GM21619 (cell line): ENCODE measurements around the gene GNB1.

Source experiments
- ATAC-seq: cut with Tn5 transposase; IDR thresholded peaks from one replicate; pipeline ENCODE4 v1.9.1; 2021; ENCODE audit not compliant: unreplicated experiment

GNB1 gene

DNA sequence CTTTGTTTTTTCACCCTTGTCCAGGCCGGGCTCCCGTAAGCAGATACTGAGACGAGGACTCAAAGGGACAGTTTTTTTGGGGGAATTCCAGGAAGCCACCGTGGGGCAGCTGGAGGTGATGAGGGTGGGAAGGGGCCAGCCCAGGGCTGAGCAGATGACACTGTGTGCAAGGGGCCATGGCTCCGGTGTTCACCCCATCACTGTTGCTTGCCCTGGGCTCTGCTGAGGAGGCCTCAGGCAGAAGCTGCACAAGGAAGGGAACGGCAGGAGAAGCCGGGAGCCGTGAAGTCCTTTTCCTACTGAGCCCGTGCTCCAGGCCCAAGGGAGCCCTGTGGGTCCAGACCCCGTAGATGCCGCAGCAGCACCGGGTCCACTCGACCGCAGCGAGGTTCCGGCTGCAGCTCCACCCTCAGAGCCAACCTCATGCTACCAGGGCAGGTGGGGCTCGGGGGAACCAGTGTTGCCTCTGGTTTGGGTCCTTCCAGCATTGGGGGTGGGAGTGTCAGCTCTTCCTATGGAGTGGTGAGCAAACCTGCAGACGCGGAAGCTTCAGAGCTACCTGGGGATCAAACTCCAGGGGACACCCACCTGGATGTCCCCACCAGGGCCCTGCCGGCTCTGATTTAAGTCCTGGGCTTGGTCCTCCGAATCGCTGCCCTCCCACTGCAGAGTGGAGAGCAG lies 19.9 kb upstream of the GNB1 start:
- no peak for ATAC-seq

DNA sequence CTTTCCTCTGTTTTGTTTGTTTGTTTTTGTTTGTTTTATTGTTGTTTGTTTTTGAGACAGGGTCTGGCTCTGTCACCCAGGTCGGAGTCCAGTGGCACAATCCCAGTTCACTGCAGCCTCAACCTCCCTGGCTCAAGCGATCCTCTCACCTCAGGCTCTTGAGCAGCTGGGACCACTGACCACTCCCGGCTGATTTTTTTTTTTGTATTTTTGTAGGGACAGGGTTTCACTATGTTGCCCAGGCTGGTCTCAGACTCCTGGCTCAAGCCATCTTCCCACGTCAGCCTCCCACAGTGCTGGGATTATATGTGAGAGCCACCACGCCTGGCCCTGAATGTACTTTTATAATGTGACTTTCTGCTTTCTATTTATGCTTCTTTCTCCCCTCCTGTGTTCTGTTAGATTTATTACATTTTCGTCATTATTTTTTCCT lies 19.2 kb upstream of the GNB1 start:
- no peak for ATAC-seq

GRCh38 chr1:1908506-1908791 lies 17.6 kb upstream of the GNB1 start:
- no peak for ATAC-seq

GRCh38 chr1:1907098-1907736 lies 16.3 kb upstream of the GNB1 start:
- no peak for ATAC-seq

DNA sequence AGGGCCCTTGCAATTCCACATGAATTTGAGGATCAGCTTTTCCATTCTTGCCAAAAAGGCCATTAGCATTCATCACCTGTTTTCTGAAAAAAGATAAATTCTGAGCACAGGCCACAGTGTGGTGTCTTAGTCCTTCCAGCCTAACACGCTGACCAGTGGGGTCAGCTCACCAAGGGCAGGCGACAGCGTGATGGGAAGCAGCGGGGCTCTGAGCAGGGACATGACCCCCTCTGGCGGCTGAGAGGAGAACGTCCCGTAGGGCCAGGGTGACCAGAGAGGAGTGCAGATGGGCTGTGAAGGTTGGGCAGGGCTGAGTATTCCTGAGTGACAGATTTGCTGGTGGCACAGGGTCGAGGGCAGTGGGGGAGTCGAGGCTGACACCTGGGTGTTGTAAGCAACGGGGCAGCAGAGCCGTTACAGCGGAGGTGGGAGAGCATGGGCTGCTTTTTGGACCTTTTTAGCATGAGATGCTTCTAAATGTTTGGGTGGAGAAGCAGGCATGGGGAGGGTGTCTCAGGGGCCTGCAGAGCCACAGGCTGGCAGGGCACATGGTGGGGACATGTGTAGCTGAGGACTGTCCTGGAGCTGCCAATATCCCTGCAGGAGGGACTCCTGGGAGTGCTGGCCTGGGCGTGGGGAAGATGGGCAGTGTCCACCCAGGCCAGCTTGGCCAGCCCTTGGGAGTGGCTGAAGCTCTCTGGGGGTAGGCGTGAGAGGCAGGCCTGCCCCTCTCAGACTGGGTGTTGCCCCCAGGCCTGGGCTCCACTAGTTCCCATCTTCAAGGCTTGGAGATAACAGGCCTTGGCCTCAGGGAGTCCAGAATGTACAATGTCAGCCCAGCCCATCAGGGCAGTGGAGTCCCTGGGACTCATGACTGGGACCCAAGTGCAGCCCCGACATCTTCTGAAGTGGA lies 15.6 kb upstream of the GNB1 start:
- no peak for ATAC-seq

DNA sequence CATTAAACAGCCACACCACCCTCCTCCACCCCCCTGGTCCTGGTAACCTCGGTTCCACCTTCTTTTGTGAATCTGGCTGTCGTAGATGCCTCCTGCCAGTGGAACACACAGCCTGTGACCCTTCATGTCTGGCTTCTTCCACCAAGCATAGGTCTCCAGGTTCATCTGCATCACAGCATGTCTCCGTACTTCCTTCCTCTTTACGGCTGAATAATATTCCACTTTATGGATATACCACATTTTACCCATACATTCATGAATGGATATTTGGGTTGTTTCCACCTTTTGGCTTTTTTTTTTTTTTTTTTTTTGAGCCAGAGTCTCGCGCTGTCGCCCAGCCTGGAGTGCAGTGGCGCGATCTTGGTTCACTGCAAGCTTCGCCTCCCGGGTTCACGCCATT lies 12.3 kb upstream of the GNB1 start:
- no peak for ATAC-seq

DNA sequence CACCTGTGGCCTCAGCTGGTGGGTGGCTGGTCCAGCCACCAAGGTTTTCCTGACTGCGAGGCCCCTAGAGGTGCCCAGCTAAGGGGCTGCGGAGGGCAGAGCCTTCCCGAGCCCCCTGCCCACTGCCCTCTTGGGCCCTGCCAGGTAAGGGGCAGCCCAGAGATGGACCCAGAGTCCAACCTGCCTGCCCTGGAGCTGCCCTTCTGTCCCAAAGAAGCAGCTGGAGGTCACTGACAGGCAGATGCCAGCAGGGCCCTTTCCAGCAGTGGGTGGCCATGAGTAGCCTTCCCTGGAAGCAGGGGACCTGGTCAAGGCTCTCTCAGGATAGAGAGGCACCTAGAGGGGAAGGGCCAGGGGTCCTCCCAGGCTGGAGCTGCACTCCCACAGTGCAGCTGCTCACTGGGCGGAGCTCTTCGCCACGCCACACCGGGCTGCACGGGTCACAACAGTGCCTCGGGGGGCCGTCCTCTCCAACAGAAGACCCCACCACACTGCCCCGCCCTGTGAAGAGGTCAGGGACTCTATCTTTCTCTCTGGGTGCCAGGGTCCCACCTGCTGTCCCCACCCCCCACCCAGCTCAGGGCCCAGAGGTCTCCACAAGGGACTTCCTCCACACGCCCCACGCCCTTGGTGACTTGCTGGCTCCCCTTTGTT lies 10.9 kb upstream of the GNB1 start:
- ATAC-seq, result no peak

- ATAC-seq, result no peak
Measured at GRCh38 chr1:1900883-1901640, 10.2 kb upstream of the GNB1 start.

- ATAC-seq, result no peak
Measured at GRCh38 chr1:1899967-1900327, 9.1 kb upstream of the GNB1 start.

- ATAC-seq, result no peak
Measured at GRCh38 chr1:1899266-1899966, 8.5 kb upstream of the GNB1 start.

GRCh38 chr1:1898246-1898933 lies 7.5 kb upstream of the GNB1 start:
- ATAC-seq, result no peak

DNA sequence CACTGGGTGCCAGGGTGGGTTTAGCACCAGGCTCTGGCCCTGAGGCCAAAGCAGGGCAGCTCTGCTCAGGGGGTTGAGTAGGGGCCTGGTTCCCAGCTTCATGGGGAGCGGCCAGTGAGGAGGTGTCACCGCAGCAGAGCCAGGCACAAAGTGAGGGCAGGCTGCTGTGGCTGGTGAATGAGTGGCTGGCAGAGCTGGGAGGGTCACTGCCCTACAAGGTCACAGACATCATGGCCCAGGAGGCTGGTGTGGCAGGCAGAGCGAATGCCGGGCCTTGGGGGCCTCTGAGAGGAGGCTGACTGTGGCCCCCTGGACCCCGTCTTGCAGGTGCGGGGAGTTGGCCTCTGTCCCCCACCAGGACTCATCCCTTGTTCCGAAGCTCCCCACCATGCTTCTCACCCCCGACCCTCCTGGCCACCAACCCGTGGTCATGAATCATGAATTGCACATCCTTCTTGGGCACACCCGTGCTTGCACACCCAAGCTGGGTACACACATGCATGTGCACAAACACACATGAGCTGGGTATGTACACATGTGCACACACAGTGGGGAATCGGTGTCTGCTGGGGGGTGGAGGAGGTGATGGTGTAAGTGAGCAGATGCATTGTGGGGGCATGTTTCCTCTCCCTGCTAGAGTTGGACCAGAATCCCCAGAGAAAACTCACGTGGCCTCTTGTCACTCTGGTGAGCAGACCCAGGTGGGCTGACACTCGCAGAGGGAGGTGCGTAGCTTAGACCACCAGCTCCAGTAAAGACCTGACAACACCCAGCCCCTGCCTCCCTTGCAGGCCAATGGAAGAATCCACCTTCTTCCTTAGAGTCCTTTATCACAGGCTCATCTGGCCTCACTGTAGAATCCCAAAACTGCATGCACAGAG lies 4.8 kb upstream of the GNB1 start:
- no peak for ATAC-seq

- no peak for ATAC-seq
Measured at GRCh38 chr1:1895060-1895418, 4.2 kb upstream of the GNB1 start.

DNA sequence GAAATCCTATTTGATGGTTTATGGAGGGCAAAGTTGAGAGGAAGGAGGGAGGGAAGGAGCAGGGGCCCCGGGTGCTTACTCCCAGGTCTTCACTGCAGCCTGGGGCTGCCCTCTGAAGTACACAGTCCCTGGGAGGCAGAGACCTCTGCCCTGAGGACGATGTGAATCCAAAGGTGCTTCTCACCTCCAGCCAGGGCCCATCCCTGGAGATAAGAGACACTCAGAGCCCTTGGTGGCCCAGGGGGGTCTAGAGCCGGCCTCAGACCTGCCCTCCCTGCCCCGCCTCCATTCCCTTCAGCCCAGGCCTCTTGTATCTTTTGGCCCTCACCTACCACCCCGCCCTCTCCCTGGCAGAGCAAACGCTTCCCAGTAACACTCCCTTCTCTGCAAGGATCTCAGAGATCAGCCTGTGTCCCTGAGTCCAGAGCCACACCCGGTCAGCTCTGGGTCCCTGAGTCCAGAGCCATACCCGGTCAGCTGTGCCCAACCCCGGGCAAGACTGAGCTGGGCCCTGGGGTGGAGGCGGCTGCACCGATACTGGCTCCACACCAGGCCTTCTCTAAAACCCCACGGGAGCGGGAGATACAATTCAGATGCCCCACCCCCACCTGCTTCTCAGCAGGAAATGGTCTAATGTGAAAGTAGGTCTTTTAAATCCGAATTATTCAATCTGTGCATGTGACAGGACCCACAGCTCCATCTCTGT lies 3.6 kb upstream of the GNB1 start:
- ATAC-seq, result no peak

DNA sequence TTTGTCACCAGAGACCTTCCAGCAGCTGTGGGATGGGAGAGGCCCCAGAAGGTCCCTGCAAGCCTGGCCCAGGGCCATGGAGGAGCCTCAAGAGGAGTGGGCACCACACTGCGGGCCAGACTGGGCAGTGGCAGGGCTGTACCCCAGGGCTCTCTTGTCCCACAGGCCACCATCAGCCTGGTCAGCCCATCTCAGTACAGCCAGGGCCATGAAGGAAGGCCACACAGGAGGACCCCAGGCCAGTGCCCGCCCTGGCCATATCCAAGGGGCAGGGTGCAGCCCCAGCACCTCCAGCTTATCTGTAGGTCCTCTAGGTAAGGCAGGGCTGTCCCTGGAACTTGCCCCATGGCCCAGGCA lies 3.1 kb upstream of the GNB1 start:
- ATAC-seq, result no peak

GRCh38 chr1:1893291-1893985 lies 2.6 kb upstream of the GNB1 start:
- ATAC-seq, result no peak

- no peak for ATAC-seq
Measured at GRCh38 chr1:1892763-1893120, 1.9 kb upstream of the GNB1 start.
